GM19193 (cell line): ENCODE data around the gene PIGS.

Experiments
- POLR2A ChIP-seq: IDR thresholded peaks from 4 replicates; pipeline ENCODE4 v1.6.1; 2011; ENCODE audit not compliant: insufficient read depth, insufficient read length; ENCODE audit errors: extremely low read depth

The PIGS gene

DNA sequence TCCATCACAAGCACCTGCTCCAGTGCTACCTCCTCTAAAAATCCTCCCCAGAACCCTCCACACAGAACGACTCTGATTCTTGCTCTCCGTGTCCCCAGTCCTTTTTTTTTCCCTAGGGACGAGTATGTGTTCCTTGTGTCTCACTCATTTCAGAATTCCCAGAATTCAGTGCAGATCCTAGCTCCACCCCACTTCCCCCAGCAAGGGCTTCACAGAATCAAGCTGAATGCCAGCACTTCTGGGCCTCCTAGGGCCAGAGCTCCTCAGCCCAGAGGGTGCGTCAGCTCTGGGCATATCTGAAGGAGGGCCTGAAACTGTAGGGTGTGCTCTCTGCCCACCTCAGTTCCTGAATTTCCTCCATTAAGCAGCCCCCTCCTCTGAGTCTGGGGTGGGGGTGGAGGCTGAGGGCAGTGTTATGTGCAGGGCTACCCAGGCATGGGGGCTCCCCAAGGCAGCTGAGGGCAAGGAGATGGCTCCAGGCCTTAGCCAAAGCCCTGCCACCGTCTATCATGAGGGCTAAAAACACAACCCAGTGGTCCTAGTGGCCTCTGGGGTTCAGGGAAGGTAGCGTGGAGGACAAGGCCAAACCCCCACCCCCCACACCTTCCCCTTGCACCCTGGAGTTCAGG is 25.4 kb downstream of the PIGS start:
- TF ChIP-seq POLR2A = no peak

DNA sequence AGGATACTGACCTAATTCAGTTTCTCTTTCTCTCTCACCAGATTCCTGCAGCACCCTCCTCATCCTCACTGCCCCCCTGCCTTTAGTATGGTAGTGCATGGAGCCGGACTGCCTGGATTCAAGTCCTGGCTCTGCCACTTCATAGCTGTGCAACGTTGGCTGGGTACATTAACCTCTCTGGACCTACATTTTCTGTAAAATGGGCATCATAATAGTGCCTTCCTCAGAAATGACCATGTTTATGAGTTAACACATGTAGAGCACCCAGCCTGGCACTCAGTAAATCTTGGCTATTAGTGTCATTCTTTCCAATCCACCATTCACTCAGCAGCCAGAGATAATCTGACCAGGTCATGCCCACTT is 26.2 kb downstream of the PIGS start:
- no peak for TF ChIP-seq POLR2A

DNA sequence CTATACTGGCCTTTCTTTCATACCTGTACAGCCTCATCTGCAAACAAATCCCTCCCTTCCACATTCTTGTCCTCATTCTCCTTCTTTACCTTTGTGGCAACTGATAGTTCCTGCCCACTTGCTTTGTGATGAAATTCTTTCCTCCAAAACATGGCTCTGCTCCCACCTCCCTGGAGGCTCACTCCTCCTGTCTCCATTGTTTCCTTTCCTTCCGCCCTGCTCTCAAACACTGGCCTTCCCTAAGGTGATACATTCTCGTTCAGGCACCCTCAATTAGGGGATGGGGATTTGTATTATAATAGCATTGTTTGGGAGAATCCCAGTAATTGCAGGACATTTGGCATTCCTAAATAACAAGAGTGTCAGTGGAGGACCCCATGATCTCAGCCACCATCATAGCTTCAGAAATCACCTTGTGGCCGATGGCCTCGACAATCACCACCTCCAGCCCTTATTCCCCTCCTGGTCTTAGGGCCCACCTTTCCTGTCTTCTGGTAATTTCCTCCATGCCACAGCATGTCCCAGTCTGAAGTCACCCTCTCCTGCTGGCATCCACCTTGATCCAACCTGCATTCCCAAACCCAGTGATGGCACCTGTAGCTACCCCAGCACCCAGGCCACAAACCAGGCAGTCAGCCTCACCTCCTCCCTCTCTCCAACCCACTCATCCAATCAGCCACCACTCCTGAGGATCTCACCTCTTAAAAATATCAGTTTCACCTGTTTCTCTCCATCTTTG is 26.8 kb downstream of the PIGS start:
- TF ChIP-seq POLR2A = no peak

DNA sequence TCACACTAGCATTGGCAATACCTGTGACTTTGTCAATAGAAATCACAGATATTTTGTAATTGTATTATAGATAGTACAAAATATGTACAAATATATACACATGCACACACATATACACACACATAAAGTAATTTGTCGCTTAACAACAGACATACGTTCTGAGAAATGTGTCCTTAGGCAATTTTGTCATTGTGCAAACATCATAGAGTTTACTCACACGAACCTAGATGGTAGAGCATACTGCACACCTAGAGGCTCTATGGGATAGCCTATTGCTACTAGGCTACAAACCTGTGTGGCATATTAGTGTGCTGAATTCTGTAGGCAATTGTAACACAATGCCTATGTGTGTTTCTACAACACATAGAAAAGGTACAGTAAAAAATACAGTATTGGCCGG is 29.9 kb downstream of the PIGS start:
- no peak for TF ChIP-seq POLR2A

DNA sequence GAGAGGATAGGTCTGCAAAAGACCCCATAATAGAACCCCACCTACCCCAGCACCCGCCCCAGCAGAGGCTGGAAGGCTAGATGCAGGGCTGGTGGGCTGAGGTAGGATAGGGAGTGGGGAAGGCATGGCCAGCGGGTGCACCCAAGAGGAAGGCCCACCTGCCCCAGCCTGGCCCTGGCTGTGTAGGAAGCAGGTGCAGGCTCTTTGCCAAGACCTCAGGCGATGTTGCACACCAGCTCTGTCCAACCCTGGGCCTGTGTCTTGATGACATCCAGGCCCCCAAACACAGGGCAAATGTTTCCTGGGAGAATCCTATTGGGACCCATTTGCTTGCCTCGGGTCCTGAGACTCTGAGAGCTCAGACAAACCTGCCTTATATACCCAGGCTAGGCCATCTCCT is 31.1 kb downstream of the PIGS start:
- TF ChIP-seq POLR2A = no peak

DNA sequence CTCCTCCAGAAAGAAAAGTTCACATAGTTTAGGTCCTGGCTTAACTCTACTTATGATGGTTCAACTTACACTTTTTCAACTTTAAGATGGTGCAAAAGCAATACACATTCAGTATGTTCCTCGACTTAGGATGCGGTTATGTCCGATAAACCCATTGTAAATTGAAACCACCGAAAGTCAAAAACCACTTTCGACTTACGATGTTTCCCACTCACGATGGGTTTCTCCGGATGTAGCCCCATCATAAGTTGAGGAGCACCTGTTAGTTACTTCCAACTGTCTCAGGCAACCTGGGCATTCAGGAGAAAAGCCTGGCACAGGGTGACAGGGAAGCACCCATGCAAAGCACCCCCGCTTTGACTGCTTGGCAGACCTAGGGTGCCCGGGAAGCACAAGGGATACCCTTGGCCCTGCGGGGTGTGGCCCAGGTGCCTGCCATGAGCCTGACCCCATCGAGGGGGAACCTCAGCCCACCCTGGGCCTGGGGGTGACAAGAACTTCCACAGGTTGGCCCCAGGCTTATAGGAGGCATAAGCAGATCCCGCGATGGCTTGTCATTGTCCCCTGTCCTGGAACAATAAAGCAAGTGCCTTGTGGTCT is 32.9 kb downstream of the PIGS start:
- TF ChIP-seq POLR2A = no peak

DNA sequence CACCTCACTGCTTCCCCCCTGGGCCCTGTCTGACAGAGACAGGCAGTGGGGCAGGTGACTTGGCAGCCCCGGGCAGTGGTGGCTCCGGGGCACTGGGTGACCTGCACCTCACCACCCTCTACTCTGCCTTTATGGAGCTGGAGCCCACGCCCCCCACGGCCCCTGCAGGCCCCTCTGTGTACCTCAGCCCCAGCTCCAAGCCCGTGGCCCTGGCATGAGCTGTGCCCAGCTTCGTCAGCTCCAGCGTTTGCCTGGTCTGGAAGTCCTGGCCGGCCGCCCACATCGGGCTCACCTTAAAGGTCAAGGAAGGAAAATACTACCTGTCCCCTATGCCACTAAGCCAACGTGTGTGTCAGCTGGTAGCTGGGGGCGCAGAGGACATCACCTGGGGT is 34.1 kb downstream of the PIGS start:
- no peak for TF ChIP-seq POLR2A

DNA sequence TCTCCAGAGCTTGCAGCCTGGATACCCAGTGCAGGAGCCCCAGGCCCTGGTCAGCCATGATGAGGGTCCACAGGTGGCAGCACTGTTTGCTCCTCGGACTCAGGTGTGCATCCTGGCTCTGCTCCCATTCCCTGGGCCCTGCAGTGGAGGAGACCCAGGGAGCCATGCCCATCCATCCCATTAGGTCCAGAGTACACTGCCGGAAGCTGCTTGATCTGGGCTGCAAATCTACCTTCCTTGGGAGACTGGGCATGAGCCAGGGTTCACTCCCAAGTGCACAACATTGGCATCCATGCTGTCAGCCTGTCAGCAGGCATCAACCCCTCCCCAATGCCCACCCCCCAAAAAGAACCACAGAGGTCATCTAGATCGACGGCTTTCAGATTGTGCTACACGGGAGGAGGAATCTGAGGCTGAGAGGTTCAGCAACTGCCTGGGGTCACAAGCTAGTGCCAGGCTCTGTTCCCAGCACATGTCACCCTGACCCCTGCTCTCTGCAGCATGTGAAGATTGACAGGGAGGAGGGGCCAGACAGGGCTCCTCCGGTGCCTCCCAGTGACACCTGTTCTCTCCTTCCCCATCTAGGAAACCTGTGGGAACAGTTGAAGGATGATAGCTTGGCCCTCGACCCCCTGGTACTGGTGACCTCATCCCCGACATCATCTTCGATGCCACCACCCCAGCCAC is 34.6 kb downstream of the PIGS start:
- TF ChIP-seq POLR2A = no peak

DNA sequence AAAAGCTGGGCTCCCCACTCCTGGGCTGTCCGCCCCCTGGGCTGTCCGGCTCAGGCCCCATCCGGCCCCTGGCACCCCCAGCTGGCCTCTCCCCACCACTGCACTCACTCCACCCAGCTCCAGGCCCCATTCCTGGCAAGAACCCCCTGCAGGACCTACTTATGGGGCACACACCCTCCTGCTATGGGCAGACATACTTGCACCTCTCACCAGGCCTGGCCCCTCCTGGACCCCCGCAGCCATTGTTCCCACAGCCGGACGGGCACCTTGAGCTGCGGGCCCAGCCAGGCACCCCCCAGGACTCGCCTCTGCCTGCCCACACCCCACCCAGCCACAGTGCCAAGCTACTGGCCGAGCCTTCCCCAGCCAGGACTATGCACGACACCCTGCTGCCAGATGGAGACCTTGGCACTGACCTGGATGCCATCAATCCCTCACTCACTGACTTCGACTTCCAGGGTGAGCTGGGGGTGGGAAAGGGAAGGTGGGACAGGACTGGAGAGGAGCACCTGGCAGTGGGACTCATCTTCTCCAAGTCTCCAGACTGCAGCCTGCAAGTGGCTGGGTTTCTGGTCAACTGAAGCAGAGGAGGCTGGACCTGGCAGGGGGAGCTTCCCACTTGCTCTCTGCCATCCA is 36.5 kb downstream of the PIGS start:
- TF ChIP-seq POLR2A = no peak

DNA sequence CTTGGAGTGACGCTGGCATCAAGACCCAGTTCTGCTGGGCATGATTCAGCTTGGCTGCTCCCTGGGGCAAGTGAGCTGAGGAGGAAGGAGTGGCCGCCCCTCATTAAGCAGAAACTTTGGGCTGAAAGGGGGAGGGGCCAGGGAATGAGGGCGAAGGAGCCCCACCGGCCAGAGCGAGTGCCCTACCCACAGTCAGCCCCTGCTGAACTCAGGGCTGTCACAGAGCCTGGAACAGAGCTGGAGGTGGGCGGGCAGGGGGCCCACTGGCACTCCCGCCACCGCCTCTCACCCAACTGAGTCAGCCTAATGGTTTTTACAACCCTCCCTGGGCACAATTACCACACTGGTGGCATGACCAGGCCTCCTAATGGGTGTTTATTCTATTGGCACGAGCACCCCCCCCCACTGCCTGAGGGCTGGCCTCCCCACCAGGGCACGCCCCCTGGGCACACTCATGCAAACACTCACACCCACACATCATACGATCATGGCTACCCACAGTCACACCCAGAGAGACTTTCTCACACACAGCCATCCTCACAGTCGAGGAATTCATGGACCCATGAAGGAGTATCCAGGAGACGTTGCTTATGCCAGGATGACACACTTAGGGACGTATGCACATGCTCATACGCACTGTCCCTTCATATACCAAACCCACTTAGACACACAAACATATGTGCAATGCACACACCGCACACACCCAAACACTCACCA is 38.1 kb downstream of the PIGS start:
- no peak for TF ChIP-seq POLR2A

DNA sequence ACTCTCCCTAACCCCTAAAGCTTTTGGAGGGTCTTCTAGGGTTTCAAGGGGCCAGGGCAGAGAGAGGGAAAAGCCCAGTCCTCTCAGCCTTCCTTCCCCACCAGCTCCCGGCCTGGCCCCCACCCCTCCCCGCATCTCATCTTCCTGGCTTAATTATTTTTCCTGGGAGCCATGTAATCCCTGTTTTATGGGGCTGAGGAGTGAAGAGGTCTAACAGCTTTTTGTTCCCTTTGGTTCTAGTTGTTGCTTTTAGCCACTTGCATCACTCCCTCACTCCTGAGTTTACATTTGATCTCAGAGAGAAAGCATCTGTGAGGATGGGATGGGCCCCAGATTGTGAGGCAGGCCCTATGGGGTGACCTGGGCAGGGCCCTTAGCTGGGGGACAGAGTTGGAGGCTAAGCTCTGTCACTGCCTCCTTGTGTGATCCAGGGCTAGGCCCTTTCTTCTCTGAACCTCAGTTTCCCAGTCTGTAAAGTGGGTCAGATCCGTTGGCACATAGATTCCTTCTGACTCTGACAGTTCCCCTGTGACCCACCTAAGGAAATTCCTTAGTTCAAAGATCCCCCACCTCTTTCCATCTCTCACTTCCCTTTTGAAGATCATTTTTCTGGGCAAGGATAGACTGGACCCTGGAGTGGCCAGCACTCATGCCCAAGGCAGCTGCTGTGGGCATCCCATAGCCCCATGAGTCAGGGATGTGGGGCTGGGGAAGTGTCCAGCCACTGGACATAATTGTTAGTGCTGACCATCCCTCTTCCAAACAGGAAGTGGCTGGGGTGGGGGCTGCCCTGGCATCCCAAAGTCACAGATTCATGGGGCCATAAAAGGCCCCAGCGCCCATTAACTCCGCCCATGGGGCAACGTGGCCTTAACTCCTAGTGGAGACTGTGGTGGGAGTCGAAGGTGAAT is 39.0 kb downstream of the PIGS start:
- no peak for TF ChIP-seq POLR2A

DNA sequence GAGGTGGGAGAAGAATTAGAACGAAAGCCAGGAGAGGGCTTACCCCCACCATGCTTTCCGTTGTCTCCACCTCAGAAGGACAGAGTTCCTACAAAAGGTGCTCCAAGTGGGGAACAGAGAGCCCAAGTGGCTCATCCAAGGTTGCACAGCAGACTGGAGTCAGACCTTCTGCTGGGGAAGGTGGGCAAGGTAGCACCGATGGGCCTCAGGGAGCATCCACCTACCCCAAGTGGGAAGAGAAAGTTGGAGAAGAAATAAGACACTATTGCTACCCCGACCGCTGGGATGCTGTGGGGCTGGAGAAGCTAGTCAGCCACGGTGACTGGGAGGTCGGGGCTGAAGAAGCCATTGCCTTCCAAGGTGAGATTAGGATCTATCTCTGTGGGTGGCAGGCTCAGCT is 40.4 kb downstream of the PIGS start:
- no peak for TF ChIP-seq POLR2A

DNA sequence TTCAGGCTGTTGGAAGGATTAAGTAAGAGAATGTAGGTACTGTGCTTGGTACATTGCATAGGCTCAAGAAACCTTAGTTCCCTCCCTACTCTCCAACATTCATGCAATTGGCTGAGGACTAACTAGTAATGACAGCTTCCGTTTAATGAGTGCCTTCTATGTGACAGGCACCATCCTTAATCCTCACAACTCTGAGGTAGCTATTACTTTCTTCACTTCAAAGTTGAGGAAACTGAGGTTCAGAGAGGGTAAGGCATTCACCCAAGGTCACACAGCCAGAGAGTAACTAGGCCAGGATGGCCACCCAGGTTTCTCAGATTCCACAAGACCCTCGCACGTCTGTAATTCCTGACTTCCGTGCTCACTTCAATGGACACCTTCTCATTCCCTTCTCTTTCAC is 41.1 kb downstream of the PIGS start:
- TF ChIP-seq POLR2A = no peak

DNA sequence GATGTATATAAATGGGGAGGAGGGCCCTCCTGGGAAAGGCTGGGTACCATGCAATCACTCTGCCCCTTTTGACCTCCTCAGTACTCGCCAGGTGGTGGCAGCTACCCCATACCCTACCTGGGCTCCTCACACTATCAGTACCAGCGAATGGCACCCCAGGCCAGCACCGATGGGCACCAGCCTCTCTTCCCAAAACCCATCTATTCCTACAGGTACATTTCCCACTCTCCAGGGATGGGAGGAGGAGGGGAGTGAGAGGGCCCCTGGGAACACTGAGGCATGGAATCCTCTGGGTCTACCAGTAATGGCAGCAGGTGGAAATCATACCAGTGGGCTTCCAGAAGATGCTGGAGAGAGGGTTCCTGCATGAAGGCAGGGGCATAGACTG is 42.3 kb downstream of the PIGS start:
- no peak for TF ChIP-seq POLR2A
